HG03280 (cell line): ENCODE results near the gene MAP3K12.
"Not testable (repeated sequence)": the region's sequence is repeated elsewhere in the genome, so short reads cannot be mapped to it uniquely, and the experiment has no call there.

Experiments used
- ATAC-seq: cut with Tn5 transposase; IDR thresholded peaks from one replicate; pipeline ENCODE4 v1.9.1; 2021; ENCODE audit warnings: mild to moderate bottlenecking, moderate library complexity; ENCODE audit not compliant: unreplicated experiment

MAP3K12 gene

GRCh38 chr12:53472056-53472582 is 27.1 kb downstream of the MAP3K12 start:
- ATAC-seq = no peak

- no peak for ATAC-seq
Observed at GRCh38 chr12:53468282-53468681, 31.0 kb downstream of the MAP3K12 start.

- no peak for ATAC-seq
Observed at GRCh38 chr12:53467880-53468279, 31.4 kb downstream of the MAP3K12 start.

- no peak for ATAC-seq
Observed at GRCh38 chr12:53467082-53467481, 32.2 kb downstream of the MAP3K12 start.

- ATAC-seq = no peak
Observed at GRCh38 chr12:53466640-53467039, 32.6 kb downstream of the MAP3K12 start.

GRCh38 chr12:53465679-53466078 is 33.6 kb downstream of the MAP3K12 start:
- ATAC-seq = no peak

GRCh38 chr12:53464685-53465418 is 34.4 kb downstream of the MAP3K12 start:
- no peak for ATAC-seq

GRCh38 chr12:53463802-53464560 is 35.3 kb downstream of the MAP3K12 start:
- ATAC-seq = no peak

GRCh38 chr12:53462935-53463334 is 36.3 kb downstream of the MAP3K12 start:
- no peak for ATAC-seq

- ATAC-seq = no peak
Observed at GRCh38 chr12:53461591-53461990, 37.7 kb downstream of the MAP3K12 start.

GRCh38 chr12:53461059-53461458 is 38.2 kb downstream of the MAP3K12 start:
- no peak for ATAC-seq

GRCh38 chr12:53459097-53459496 is 40.2 kb downstream of the MAP3K12 start:
- ATAC-seq = no peak

GRCh38 chr12:53456654-53457366 is 42.4 kb downstream of the MAP3K12 start:
- ATAC-seq = no peak

GRCh38 chr12:53454707-53455106 is 44.6 kb downstream of the MAP3K12 start:
- ATAC-seq = no peak

GRCh38 chr12:53453953-53454640 is 45.2 kb downstream of the MAP3K12 start:
- ATAC-seq = no peak

- ATAC-seq = peak; percentile 35
Observed at GRCh38 chr12:53452159-53453077, 46.8 kb downstream of the MAP3K12 start.

- ATAC-seq = peak; percentile 96
Observed at GRCh38 chr12:53451661-53452158, 47.5 kb downstream of the MAP3K12 start, which contains the start of gene PCBP2. Gene PCBP2 (plus strand): TSS chr12:53452102. CDS start chr12:53454801, 2,699 bp downstream.

- ATAC-seq = no peak
Observed at GRCh38 chr12:53450936-53451335, 48.3 kb downstream of the MAP3K12 start.

GRCh38 chr12:53444593-53445325 is 54.5 kb downstream of the MAP3K12 start:
- ATAC-seq = not testable (repeated sequence)
